HUES6 (cell line): ENCODE measurements around the gene SUPT16H.

Experiments used
- H3K27ac ChIP-seq: 2 replicates; pipeline ENCODE4 v1.7.0; 2013; ENCODE audit warnings: low read depth, mild to moderate bottlenecking, low read length, inconsistent platforms
- H3K27me3 ChIP-seq: 2 replicates; pipeline ENCODE4 v1.6.1; 2013; ENCODE audit warnings: low read length; ENCODE audit not compliant: control insufficient read depth, insufficient read depth
- H3K36me3 ChIP-seq: 2 replicates; pipeline ENCODE4 v1.6.1; 2013; ENCODE audit warnings: low read length; ENCODE audit not compliant: control insufficient read depth, insufficient read depth
- H3K4me1 ChIP-seq: 2 replicates; pipeline ENCODE4 v1.6.1; 2013; ENCODE audit warnings: low read length; ENCODE audit not compliant: control insufficient read depth, insufficient read depth
- H3K4me3 ChIP-seq: 2 replicates; pipeline ENCODE4 v1.5.1; 2013; ENCODE audit warnings: low read depth, low read length
- H3K9ac ChIP-seq: one replicate; pipeline ENCODE4 v1.6.1; 2013; ENCODE audit warnings: mild to moderate bottlenecking, low read length
- H3K9me3 ChIP-seq: 2 replicates; pipeline ENCODE4 v1.6.1; 2013; ENCODE audit warnings: low read depth, low read length; ENCODE audit not compliant: control insufficient read depth, insufficient read depth

The SUPT16H gene

GRCh38 chr14:21367582-21368144 lies 16.2 kb downstream of the SUPT16H start:
- Histone ChIP-seq H3K27ac (no peak overlapping the region), H3K4me3 (no peak overlapping the region), H3K36me3 (peaks cover 100% of the 10 kb centered on the region), H3K9ac (no peak overlapping the region), H3K9me3 (no peaks in the 10 kb centered on the region), H3K4me1 (no peaks in the 10 kb centered on the region), H3K27me3 (no peaks in the 10 kb centered on the region)

GRCh38 chr14:21356511-21356910 lies 27.3 kb downstream of the SUPT16H start:
- no peak overlapping the region for H3K4me3 ChIP-seq
- H3K9me3 ChIP-seq, result no peaks in the 10 kb centered on the region
- H3K4me1 ChIP-seq, result no peaks in the 10 kb centered on the region
- H3K27me3 ChIP-seq, result no peaks in the 10 kb centered on the region
- H3K36me3 ChIP-seq, result peaks cover 97% of the 10 kb centered on the region
- H3K9ac ChIP-seq, result no peak overlapping the region
- no peak overlapping the region for H3K27ac ChIP-seq

GRCh38 chr14:21352587-21352986 lies 31.2 kb downstream of the SUPT16H start:
- no peak overlapping the region for H3K27ac ChIP-seq
- H3K36me3 ChIP-seq, result peaks cover 66% of the 10 kb centered on the region
- H3K27me3 ChIP-seq, result no peaks in the 10 kb centered on the region
- no peak overlapping the region for H3K4me3 ChIP-seq
- no peaks in the 10 kb centered on the region for H3K9me3 ChIP-seq
- peaks cover 1% of the 10 kb centered on the region; the same call in 1 of the 2 replicates for H3K4me1 ChIP-seq
- H3K9ac ChIP-seq, result no peak overlapping the region

DNA sequence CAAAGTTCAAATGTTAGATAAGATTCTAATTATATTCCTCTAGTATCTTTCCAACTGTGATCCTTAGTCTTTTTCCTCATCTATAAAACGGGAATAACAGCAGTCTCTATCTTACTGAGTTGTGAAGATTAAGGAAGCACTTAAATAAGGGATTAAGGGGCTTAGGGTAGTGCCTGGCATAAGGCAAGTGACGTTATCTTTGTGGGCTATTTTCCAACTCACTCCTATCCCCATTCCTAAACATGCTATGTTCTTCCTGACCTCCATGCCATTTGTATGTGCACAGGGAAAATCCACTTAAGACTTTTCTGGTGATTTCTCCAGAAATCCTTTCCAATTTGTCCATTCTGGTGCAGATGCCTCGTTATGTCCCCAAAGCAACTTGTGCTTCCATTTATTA lies 33.3 kb downstream of the SUPT16H start:
- no peak overlapping the region for H3K27ac ChIP-seq
- H3K36me3 ChIP-seq, result peaks cover 45% of the 10 kb centered on the region
- H3K27me3 ChIP-seq, result no peaks in the 10 kb centered on the region

DNA sequence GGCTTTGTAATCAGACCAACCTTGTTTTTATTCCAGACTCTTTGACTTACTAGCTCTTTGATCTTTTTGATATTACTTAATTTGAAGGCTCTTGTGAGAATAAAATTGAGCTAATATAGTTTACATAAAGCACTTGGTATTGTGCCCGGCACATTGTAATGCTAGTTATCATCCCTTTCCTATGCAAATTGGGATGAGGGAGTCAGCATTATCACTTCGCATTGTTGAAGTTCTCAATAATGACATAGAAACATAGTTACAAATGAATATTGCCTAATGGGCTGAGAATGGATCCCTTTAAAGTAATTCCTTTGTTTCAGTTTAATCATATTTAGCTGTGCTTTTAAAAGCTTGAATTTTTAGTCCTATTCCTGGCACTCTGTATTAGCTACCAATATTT lies 36.6 kb downstream of the SUPT16H start:
- Histone ChIP-seq H3K9me3 (no peaks in the 10 kb centered on the region), H3K27ac (no peak overlapping the region), H3K4me1 (peaks cover 7% of the 10 kb centered on the region; the same call in 1 of the 2 replicates), H3K36me3 (peaks cover 15% of the 10 kb centered on the region), H3K9ac (no peak overlapping the region), H3K4me3 (no peak overlapping the region), H3K27me3 (no peaks in the 10 kb centered on the region)

More for the DNA sequence above, 33.3 kb downstream of the SUPT16H start:
- Histone ChIP-seq H3K9me3 (no peaks in the 10 kb centered on the region), H3K4me3 (no peak overlapping the region), H3K9ac (no peak overlapping the region), H3K4me1 (peaks cover 7% of the 10 kb centered on the region; the same call in 1 of the 2 replicates)

- Histone ChIP-seq H3K9me3 (no peaks in the 10 kb centered on the region), H3K27ac (no peak overlapping the region), H3K4me1 (peaks cover 7% of the 10 kb centered on the region; the same call in 1 of the 2 replicates), H3K36me3 (peaks cover 10% of the 10 kb centered on the region), H3K9ac (no peak overlapping the region), H3K27me3 (no peaks in the 10 kb centered on the region), H3K4me3 (no peak overlapping the region)
These were observed 37.2 kb downstream of the SUPT16H start for GRCh38 chr14:21346532-21347135.

DNA sequence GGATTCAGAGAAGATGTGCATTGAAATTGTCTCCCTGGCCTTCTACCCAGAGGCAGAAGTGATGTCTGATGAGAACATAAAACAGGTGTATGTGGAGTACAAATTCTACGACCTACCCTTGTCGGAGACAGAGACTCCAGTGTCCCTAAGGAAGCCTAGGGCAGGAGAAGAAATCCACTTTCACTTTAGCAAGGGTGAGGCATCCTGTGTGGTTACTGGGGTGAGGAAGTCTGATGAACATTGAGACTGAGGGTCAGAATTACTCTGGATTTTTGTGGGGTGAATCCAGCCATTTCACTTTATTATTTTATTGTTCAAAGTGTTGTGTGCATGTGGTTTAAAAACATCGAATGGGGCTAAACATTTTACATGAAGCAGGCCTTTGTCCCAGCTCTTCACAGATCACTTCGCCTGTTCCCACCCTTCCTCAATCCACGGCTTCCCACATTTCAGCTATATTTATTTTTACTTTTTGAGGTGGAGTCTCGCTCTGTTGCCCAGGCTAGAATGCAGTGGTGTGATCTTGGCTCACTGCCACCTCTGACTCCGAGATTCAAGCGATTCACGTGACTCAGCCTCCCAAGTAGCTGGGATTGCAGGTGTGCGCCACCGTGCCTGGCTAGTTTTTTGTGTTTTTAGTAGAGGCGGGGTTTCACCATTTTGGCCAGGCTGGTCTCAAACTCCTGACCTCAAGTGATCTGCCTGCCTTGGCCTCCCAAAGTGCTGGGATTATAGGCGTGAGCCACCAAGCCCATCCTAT lies 40.6 kb downstream of the SUPT16H start:
- Histone ChIP-seq H3K27me3 (no peaks in the 10 kb centered on the region), H3K9me3 (no peaks in the 10 kb centered on the region), H3K36me3 (no peaks in the 10 kb centered on the region), H3K4me3 (no peak overlapping the region), H3K27ac (no peak overlapping the region), H3K4me1 (peaks cover 7% of the 10 kb centered on the region; the same call in 1 of the 2 replicates), H3K9ac (no peak overlapping the region)

- Histone ChIP-seq H3K27ac (no peak overlapping the region), H3K36me3 (no peaks in the 10 kb centered on the region), H3K9me3 (no peaks in the 10 kb centered on the region), H3K4me1 (no peaks in the 10 kb centered on the region), H3K9ac (no peak overlapping the region), H3K27me3 (no peaks in the 10 kb centered on the region), H3K4me3 (no peak overlapping the region)
These were observed 49.5 kb downstream of the SUPT16H start for GRCh38 chr14:21334202-21334906.

GRCh38 chr14:21332950-21333349 lies 50.9 kb downstream of the SUPT16H start:
- no peak overlapping the region for H3K27ac ChIP-seq
- no peak overlapping the region for H3K4me3 ChIP-seq
- H3K4me1 ChIP-seq, result no peaks in the 10 kb centered on the region
- H3K27me3 ChIP-seq, result no peaks in the 10 kb centered on the region
- H3K9me3 ChIP-seq, result no peaks in the 10 kb centered on the region
- H3K9ac ChIP-seq, result no peak overlapping the region
- no peaks in the 10 kb centered on the region for H3K36me3 ChIP-seq

DNA sequence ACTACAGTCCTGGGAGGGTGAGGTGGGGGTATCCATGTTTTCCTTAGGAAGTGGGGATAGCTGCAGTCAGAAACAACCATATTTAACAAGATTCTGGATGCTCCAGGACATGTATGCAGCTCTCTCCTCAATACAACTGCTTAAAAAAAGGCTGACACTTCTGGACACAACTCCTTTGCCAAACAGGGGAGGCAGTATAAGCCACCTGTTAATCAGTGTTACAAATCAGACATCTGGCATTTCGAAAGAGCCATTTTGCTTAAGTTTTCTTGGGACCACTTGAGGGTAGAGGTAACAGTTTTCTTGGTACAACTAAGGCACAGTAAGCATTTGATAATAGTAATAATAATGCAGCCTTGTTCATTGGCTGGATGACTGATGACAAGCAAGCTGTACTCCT lies 56.8 kb downstream of the SUPT16H start:
- H3K27me3 ChIP-seq, result no peaks in the 10 kb centered on the region
- H3K9me3 ChIP-seq, result no peaks in the 10 kb centered on the region
- H3K27ac ChIP-seq, result no peak overlapping the region
- H3K4me1 ChIP-seq, result no peaks in the 10 kb centered on the region
- H3K4me3 ChIP-seq, result no peak overlapping the region
- no peak overlapping the region for H3K9ac ChIP-seq
- H3K36me3 ChIP-seq, result no peaks in the 10 kb centered on the region

DNA sequence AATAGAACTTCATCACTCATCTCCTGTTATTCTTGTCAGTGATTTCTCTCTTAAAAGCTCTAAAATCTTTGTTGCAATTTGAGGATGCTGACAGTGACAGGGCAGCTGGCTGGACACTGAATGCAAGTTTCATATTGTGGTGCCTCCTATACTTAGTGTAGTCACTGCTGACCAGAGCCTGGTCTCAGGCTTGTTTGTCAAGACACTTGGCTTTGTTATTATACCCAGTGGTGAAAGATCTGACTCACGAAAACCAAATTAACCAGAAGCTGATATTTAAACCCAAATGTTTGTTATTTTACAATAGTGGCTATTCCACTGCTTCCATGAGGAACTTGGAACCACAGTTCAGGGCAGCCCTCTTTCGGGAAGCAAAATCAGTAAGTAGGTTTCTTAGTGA lies 61.1 kb downstream of the SUPT16H start:
- no peak overlapping the region for H3K4me3 ChIP-seq
- no peak overlapping the region for H3K9ac ChIP-seq
- H3K27ac ChIP-seq, result no peak overlapping the region
- H3K27me3 ChIP-seq, result no peaks in the 10 kb centered on the region
- no peaks in the 10 kb centered on the region for H3K9me3 ChIP-seq
- no peaks in the 10 kb centered on the region for H3K36me3 ChIP-seq
- peaks cover 9% of the 10 kb centered on the region for H3K4me1 ChIP-seq
